Left cardiac atrium (tissue), 4 donors: ENCODE data around the gene REPIN1. TPM values are rescaled to one million over a fixed set of nuclear protein-coding genes. Genes with fewer than 3 reads are reported as not detected.

ENCODE experiments used
- ATAC-seq, 2 donors: fragments of 200-7000 bp; cut with Tn5 transposase; one replicate each; pipeline ENCODE4 v1.9.1; 2020; ENCODE audit warnings: mild to moderate bottlenecking in 2 of 2, moderate library complexity in 2 of 2
- DNase-seq: peaks from one replicate; pipeline ENCODE4 v3.0.0-alpha.2; 2020
- intact Hi-C, 2 donors: fragments of 100-400 bp; cut with DNase I; formaldehyde crosslinking; loops; one replicate each; pipeline versions ENCODE4 v1.14.1 to v1.15.1; 2022 to 2023
- long read RNA-seq: library from polyadenylated mRNA; unstranded; transcript quantifications from one replicate; pipeline ENCODE4 v2.0.0, GENCODE V29; 2021
- total RNA-seq, 2 donors: library from RNA; stranded (reverse); fragmentation: NEBNext Ultra II Directional; extraction: Animal tissue kit (Norgen Biotek cat#: 25700); gene quantifications; one replicate each; pipeline ENCODE4 v1.2.1, GENCODE V29; 2021
- donor health status: DM: no; HTN: yes; CAD: no.
- donor health status: DM: no; HTN: yes; CAD: no; lungs with severe emphysema.
- donor health status: DM: yes; HTN: yes; CAD: no.
- donor health status: Dilated cardiomyopathy.

REPIN1 gene
- total RNA-seq = 100 to 1,000 TPM; 100 to 108 TPM
- long read RNA-seq, transcript REPIN1-202 (1 exons, 2,876 nt) = major isoform, 31 of 32 reads
- long read RNA-seq, partial matches to known transcripts = 0 of 32 reads
- long read RNA-seq, other reads (novel, unspliced or antisense) = 1 of 32 reads

GRCh38 chr7:150368096-150368883 is at the start of gene REPIN1:
TSS of gene REPIN1 (plus strand) at chr7:150368822. CDS start at chr7:150369712, 890 bp downstream.
- peak; percentile 94 for DNase-seq
- intact Hi-C loops = loop anchor here in 1 of 2 donors (5.0 kb wide), 1 partner anchor 39 kb away; a partner anchor contains a TSS
- peak; percentile 90 for ATAC-seq

- no peak for DNase-seq
- intact Hi-C loops = no loop called here
- no peak for ATAC-seq
Measured at GRCh38 chr7:150321788-150322113, 46.9 kb upstream of the REPIN1 start.

GRCh38 chr7:150322114-150322832 is 46.3 kb upstream of the REPIN1 start:
- ATAC-seq (no peak), DNase-seq (no peak)
- intact Hi-C loops = no loop called here

GRCh38 chr7:150322833-150323681 is 45.6 kb upstream of the REPIN1 start, which contains the start of the genes ACTR3C and LRRC61:
TSS of gene ACTR3C (minus strand) at chr7:150323545. CDS start at chr7:150295296, 28,249 bp downstream.
TSS of gene LRRC61 (plus strand) at chr7:150323355. CDS start at chr7:150336862, 13,507 bp downstream.
- intact Hi-C loops = no loop called here
- peak; percentile 64 to 87 for ATAC-seq

GRCh38 chr7:150323682-150324372 is 44.8 kb upstream of the REPIN1 start:
- intact Hi-C loops = no loop called here
- DNase-seq = no peak
- ATAC-seq = peak; percentile 12 to 37

More at GRCh38 chr7:150322833-150323681, 45.6 kb upstream of the REPIN1 start, which contains the start of the genes ACTR3C and LRRC61:
- DNase-seq = peak; percentile 50

GRCh38 chr7:150324373-150324961 is 44.2 kb upstream of the REPIN1 start:
- intact Hi-C loops = no loop called here
- no peak for DNase-seq
- ATAC-seq = peak in 1 of 2 donors; percentile 35

- DNase-seq (peak; percentile 33), ATAC-seq (peak in 1 of 2 donors; percentile 53)
- intact Hi-C loops = no loop called here
Measured at GRCh38 chr7:150325110-150325611, 43.5 kb upstream of the REPIN1 start.

- no peak for DNase-seq
- intact Hi-C loops = no loop called here
- no peak for ATAC-seq
Measured at GRCh38 chr7:150325901-150326300, 42.7 kb upstream of the REPIN1 start.

GRCh38 chr7:150326657-150327268 is 41.9 kb upstream of the REPIN1 start:
- ATAC-seq (no peak), DNase-seq (no peak)
- intact Hi-C loops = no loop called here

GRCh38 chr7:150327308-150327707 is 41.3 kb upstream of the REPIN1 start:
- ATAC-seq = no peak
- intact Hi-C loops = no loop called here
- no peak for DNase-seq

- ATAC-seq (peak in 1 of 2 donors; percentile 48), DNase-seq (no peak)
- intact Hi-C loops = no loop called here
Measured at GRCh38 chr7:150329331-150330120, 39.1 kb upstream of the REPIN1 start.

- ATAC-seq (no peak), DNase-seq (no peak)
- intact Hi-C loops = no loop called here
Measured at GRCh38 chr7:150330211-150330885, 38.3 kb upstream of the REPIN1 start.

GRCh38 chr7:150332852-150333635 is 35.6 kb upstream of the REPIN1 start:
- ATAC-seq (no peak), DNase-seq (no peak)
- intact Hi-C loops = no loop called here

- DNase-seq = no peak
- intact Hi-C loops = no loop called here
- no peak for ATAC-seq
Measured at GRCh38 chr7:150333659-150334058, 35.0 kb upstream of the REPIN1 start.

- intact Hi-C loops = no loop called here
- DNase-seq = no peak
- ATAC-seq = no peak
Measured at GRCh38 chr7:150334108-150334507, 34.5 kb upstream of the REPIN1 start.
